GM12892 (cell line): ENCODE data around the gene SLC5A5.

Experiments used
- POLR2A ChIP-seq: IDR thresholded peaks from 2 replicates; pipeline ENCODE4 v1.6.1; 2011; ENCODE audit warnings: low read depth, low read length, control low read depth
- POLR2AphosphoS5 ChIP-seq: IDR thresholded peaks from 2 replicates; pipeline ENCODE4 v1.6.1; 2011; ENCODE audit warnings: low read depth, low read length, control low read depth

GRCh38 chr19:17871878-17872250 is at the start of gene SLC5A5:
- TF ChIP-seq POLR2A (no peak), POLR2AphosphoS5 (no peak)
